ENCODE results near the gene ABTB1.
"Not testable (repeated sequence)": the region's sequence is repeated elsewhere in the genome, so short reads cannot be mapped to it uniquely, and the experiment has no call there.

Gene ABTB1

GRCh38 chr3:127680798-127681221 lies 8.1 kb downstream of the ABTB1 start:
- TF ChIP-seq POLR2A (IDR thresholded peaks at IDR 0.05; ENCODE audit: extremely low read depth, insufficient read length) (no peak), MAX (IDR thresholded peaks at IDR 0.05; ENCODE audit: low read depth, low read length) (no peak), MYC (IDR thresholded peaks at IDR 0.05; ENCODE audit: low read depth, low read length) (no peak), CTCF (IDR thresholded peaks at IDR 0.05; ENCODE audit: low read depth, low read length) (no peak)
- no peak for DNase-seq (ENCODE audit: low read depth)
- no peak overlapping the region for H3K4me3 ChIP-seq (ENCODE audit: low read depth, low read length)

GRCh38 chr3:127682175-127682554 lies 9.4 kb downstream of the ABTB1 start:
- not testable (repeated sequence) for DNase-seq (ENCODE audit: low read depth); H3K4me3 ChIP-seq (ENCODE audit: low read depth, low read length)

GRCh38 chr3:127682561-127682960 lies 9.8 kb downstream of the ABTB1 start:
- DNase-seq (ENCODE audit: low read depth) = no peak
- TF ChIP-seq CTCF (IDR thresholded peaks at IDR 0.05; ENCODE audit: low read depth, low read length) (no peak), MYC (IDR thresholded peaks at IDR 0.05; ENCODE audit: low read depth, low read length) (no peak), MAX (IDR thresholded peaks at IDR 0.05; ENCODE audit: low read depth, low read length) (no peak), POLR2A (IDR thresholded peaks at IDR 0.05; ENCODE audit: extremely low read depth, insufficient read length) (no peak)
- H3K4me3 ChIP-seq (ENCODE audit: low read depth, low read length) = no peak overlapping the region

- TF ChIP-seq CTCF (IDR thresholded peaks at IDR 0.05; ENCODE audit: low read depth, low read length) (no peak), MAX (IDR thresholded peaks at IDR 0.05; ENCODE audit: low read depth, low read length) (no peak)
- DNase-seq (ENCODE audit: low read depth) = no peak
- H3K4me3 ChIP-seq (ENCODE audit: low read depth, low read length) = no peak overlapping the region
Measured at GRCh38 chr3:127684871-127685707, 12.3 kb downstream of the ABTB1 start.

- no peak for TF ChIP-seq POLR2A (IDR thresholded peaks at IDR 0.05; ENCODE audit: extremely low read depth, insufficient read length)
- no peak for TF ChIP-seq CTCF (IDR thresholded peaks at IDR 0.05; ENCODE audit: low read depth, low read length)
- TF ChIP-seq MYC (IDR thresholded peaks at IDR 0.05; ENCODE audit: low read depth, low read length) = no peak
- TF ChIP-seq MAX (IDR thresholded peaks at IDR 0.05; ENCODE audit: low read depth, low read length) = no peak
- no peak overlapping the region for H3K4me3 ChIP-seq (ENCODE audit: low read depth, low read length)
- no peak for DNase-seq (ENCODE audit: low read depth)
Measured at GRCh38 chr3:127685708-127686511, 13.2 kb downstream of the ABTB1 start.

- no peak overlapping the region for H3K4me3 ChIP-seq (ENCODE audit: low read depth, low read length)
- TF ChIP-seq POLR2A (IDR thresholded peaks at IDR 0.05; ENCODE audit: extremely low read depth, insufficient read length) (no peak), CTCF (IDR thresholded peaks at IDR 0.05; ENCODE audit: low read depth, low read length) (no peak), MAX (IDR thresholded peaks at IDR 0.05; ENCODE audit: low read depth, low read length) (no peak), MYC (IDR thresholded peaks at IDR 0.05; ENCODE audit: low read depth, low read length) (no peak)
- no peak for DNase-seq (ENCODE audit: low read depth)
Measured at GRCh38 chr3:127686512-127686894, 13.8 kb downstream of the ABTB1 start.
